CD4-positive, alpha-beta T cell treated with Interleukin-10 for 1 hour (primary cell): ENCODE data around the gene CAMK1D.
A peak's percentile ranks its signal among the peaks of the same experiment; 100 is the strongest.
"Not testable (repeated sequence)": the region's sequence is repeated elsewhere in the genome, so short reads cannot be mapped to it uniquely, and the experiment has no call there.

Experiments
- DNase-seq: peaks from one replicate; pipeline ENCODE4 v3.0.0-alpha.2; 2020

The CAMK1D gene

DNA sequence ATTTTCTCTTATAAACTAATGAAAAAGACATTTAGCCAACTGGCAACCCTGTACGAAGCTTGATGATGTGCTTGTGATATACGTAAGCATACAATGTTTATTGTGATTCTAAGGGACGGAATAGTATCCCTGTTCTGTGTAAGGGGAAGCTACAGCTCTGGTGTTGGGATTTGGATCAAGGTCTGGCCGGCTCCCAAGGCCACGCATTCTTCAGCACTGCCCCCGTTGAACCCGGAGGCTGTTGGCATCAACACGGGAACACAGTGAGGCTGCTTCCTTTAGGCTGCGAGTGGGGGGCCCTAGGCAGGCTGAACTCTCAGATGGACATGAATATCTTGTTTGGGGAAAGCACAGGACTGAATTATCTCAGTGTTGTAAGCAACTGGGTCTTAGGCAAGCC lies 180.6 kb downstream of the CAMK1D start:
- no peak for DNase-seq

DNA sequence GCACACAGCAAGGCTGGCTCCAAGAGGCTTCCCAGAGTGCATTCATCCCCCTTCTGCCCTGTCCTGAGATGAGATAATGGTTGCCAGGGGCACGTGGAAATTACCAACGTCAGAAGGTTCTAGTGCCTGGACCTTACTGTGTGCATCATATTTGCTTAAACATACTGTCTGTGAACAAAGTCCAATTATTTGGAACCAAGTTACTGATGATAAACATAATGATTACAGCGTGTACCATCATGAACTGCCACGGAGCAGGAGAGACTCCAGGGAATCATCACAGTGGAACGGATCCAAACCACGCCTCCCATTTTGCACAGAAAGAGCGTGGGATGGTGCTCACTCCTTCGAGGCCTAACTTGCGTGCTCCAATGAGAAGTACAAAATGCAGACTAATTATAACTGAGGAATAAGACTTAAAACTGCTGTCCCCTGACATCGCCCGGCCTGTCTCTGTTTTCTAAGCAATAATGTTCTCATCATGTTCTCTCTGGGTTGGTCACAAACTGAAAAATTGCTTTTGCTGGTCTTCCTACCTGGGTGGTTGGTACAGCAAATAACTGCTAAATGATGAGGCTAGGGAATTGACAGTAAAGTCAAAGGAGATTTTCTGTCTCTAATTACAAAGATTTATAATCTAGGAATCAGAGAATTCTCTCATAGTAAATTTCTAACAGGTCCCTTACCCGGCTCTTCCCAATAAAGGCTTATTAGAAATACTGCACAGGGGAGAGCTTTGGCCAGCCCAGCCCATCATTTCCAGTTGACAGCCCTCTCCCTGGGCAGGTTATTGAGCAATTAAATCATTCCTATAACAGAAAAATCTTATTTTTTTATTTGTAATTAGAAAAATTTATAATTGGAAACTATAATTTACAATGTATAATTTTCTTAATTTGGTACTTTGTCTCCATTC lies 182.2 kb downstream of the CAMK1D start:
- no peak for DNase-seq

DNA sequence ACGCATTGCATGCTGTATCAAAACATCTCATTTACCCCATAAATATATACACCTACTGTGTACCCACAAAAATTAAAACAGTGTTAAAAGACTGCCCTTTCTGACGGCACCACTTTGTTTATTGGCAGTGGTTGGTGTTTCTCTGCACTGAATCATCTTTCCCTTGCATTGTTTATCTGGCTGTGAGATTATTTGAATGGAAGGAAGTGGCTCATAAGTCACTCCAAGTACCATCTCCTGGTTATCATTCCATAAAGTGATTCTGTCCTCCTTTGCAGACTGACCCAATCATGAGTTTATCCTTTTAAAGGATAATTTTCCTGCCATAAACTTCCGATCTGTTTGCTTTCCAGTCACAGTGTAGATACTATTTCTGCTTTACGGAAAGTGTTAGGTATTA lies 183.8 kb downstream of the CAMK1D start:
- DNase-seq: no peak

DNA sequence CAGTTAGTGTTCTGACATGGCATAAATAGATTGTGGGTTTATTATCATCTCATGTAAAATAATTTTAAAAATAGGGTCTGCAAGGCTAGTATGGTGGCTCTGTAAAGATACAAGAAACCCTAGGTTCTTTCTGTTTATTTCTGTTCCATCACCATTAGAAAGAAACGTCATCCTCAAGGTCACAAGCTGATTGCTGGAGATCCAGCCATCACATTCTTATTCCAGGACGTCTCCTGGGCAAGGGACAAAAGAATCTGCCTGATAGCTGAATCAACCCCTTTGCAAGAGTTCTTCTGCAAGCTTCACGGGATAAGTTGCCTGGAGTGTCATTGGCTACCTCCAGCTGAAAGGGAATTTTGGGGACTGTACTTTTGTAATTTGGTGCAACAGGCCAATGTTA lies 184.4 kb downstream of the CAMK1D start:
- no peak for DNase-seq

DNA sequence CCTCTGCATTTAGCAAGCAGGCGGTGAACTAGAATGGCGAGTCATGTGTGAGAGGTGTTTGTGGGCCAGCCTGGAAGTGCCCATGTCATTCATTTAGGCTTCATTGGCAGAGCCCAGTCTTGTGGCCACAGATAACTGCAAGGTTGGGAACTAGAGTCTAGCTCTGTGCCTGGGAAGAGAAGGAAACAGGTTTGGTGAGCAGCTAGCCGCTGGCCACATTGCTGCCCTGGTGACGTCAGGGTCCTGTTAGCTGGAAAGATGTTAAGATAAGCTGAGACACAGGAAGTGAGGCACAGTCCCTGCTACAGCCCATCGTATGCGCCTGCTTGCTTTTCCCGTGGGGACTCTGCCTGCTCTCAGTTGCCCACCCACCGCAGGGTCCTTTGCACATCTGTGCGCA lies 185.5 kb downstream of the CAMK1D start:
- no peak for DNase-seq

DNA sequence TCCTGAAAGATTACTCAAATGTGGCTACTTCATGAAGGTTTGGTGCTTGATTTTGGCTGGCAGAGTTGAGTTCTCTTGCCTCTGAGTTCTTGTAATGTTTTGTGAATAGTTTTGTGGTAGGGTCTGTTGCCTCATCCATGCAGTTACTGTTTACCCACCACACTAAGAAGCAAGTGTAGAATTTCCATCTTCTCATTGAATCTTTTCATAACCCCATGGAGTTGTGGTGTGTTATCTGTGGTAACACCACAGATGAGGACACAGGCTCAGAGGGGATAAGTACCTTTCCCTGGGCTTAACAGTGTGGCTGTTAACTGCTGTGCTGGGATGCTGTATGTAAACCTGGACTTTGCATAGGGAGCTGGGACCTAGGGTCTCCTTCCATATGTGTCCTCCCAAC lies 186.3 kb downstream of the CAMK1D start:
- DNase-seq: no peak

DNA sequence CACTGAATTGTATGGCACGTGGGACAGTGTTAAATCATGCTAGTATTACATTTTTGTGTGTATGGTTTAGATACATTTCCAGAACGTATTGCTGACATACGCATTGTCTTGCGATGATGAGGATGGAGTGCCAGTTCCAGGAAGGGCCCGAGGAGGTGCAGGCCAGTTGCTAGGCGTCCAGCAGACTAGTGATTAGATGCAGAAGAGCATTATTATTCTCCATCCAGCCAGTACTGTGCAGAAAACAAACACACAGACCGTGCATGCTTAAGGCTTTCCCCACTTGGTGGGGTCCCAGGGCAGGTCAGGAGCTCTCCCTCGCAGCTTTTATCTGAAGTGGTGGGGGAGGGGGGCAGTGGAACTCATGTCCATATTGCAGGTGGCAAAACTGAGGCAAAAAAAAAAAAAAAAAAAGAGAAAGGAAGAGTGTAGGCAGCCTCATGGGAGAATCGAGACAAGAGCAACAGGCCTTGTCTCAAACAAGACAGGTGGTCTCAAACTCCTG lies 189.2 kb downstream of the CAMK1D start:
- DNase-seq: no peak

DNA sequence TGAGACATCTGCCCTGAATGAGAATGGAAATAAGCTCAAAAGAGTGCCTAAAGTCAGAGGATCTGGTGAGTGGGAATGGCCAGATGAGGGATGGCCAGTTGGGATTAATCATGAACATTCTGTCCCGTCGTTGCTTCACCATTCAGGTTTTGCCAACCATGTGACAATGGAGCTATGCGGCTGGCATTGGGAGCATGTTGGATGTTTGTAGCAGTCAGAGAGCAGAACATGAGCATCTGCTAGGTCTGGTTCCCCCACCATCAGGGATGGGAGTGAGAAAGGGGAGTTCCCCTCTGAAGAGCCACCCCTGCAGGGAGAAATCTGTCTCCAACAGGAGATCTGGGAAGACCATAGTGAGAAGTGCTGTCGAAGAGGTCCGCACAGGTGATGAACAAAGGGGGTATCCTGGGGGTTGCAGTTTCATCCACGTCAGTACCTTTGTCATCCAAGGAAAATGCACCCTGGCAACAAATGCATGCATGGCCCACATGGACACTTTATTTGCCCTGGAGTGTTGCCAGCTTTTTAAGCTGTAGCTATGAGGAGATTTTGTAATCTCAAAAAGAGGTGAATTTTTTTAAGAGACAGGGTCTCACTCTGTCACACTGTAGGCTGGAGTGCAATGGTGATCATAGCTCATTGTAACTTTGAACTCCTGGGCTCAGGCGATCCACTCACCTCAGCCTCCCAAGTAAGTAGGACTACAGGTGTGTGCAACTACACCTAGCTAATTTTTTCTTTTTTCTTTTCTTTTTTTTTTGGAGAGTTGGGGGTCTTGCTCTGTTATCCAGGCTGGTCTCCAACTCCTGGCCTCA lies 190.2 kb downstream of the CAMK1D start:
- no peak for DNase-seq

DNA sequence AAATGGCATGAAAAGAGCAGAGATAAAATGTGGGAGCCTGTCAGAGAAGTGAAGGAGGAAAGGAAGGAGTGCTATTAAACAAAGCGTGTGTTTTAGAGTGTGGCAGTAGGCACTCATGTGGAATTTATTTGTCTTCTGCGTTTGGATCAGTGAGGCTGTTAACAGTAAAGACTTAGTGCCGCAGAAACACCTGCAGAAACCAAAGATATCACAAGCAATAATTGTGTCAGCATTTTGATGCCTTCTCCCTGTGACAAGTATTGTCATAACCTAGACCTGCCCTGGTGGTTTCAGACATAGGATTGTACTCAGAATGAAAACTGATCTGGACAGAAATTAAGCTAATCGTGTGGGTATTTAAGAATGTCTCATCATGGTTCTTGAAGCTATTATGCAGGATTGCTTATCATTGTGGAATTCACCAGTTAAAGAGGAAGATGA lies 191.0 kb downstream of the CAMK1D start:
- no peak for DNase-seq

DNA sequence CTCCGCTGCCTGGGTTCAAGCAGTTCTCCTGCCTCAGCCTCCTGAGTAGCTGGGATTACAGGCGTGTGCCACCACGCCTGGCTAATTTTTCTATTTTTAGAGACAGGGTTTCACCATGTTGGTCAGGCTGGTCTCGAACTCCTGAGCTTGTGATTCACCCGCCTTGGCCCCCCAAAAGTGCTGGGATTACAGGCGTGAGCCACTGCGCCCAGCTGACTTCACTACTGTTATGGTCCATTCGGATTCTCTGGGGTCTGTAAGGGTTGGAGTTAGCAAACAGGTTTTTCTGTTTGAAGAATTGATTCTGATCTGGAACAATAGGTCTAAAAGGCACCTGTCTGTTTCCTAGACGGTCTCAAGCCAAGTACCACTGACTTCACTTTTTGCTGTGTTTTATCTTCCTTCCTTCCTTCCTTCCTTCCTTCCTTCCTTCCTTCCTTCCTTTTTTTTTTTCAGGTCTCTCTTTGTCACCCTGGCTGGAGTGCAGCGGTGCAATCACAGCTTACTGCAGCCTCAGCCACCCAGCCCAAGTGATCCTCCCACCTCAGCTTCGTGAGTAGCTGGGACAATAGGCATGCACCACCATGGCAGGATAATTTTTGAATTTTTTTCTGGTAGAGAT lies 192.2 kb downstream of the CAMK1D start:
- DNase-seq: no peak

DNA sequence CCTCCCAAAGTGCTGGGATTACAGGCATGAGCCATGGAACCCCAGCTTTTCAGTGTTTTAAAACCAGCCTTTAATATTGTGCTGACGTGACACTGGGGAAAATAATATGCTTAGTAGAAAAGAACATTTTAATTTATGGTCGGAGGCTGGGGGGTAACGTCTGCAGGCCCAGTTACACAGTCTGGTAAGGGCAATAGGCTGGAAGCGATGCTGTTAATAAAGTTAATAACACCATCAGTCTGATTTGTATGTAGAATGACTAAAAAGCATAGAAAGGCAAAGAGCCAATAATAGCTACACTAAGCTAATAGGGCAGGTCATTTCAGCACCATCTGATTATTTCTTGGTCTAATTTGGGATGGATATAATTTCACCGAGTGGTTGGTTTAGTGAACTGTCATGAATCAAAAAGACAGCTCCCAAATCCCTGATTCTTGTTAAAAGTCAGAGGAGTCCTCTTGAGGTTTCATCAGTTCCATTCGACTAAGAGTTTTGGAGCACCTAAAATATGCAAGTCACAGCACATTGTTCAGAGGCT lies 192.9 kb downstream of the CAMK1D start:
- no peak for DNase-seq

DNA sequence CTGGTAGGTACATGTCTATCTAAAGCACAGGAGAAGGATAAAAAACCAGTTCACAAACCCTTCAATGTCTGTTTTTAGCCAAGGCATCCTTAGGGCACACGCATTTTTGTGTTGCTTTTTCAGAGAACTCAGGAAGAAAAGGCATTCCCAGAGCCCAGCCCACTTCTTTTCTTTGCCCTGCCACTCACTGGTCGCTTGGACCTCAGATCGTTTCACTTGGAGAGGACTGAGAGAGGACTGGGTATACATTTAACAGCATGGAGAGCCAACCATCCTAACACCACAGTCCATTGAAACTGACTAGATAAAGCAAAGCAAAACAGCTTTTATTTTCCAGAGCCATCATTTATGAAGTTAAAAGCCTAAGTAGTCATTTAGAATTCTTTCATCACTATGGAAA lies 194.2 kb downstream of the CAMK1D start:
- DNase-seq: no peak

DNA sequence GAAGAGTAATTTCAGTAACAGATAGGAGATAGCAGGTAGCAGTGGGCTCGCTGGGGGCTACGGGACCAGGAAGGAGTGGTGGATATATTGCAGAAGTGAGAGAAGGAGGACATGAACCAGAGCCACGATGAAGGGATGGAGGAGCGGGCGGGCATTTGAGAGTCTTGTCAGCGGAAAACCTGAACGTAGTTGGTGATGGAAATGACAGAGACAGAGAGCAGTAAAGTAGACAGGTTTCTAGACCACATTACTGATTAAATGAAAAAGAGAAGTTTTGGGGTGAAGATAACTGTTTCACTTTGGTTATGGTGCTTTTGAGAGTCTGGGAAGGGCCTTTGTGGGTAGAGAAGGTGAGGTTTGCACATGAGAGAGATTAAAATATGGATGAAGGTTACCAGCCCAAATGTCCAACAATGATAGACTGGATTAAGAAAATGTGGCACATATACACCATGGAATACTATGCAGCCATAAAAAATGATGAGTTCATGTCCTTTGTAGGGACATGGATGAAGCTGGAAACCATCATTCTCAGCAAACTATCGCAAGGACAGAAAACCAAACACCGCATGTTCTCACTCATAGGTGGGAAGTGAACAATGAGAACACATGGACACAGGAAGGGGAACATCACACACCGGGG lies 196.9 kb downstream of the CAMK1D start:
- DNase-seq: not testable (repeated sequence)

DNA sequence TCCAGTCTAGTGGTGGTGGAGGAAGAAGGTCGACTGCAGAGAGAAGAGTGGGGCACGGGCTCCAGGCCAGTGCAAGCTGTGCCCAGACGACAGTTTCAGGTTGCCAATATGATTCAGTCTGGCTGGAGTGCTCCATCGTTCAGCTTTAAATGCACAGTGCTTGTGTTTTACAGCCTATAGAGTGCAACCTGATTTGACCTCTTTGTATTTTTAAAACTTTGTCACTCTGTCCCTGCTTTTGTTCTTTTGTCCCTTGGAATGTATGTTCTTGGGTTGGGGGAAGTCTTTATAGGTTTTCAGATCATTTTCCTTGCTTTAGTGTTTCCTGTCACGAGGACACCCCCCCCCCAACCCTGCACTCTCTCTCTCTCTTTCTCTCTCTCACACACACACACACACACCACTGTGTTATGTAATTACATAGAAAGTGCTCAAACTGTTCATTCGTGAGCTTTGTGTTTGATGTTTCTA lies 198.0 kb downstream of the CAMK1D start:
- DNase-seq: peak; percentile 27

DNA sequence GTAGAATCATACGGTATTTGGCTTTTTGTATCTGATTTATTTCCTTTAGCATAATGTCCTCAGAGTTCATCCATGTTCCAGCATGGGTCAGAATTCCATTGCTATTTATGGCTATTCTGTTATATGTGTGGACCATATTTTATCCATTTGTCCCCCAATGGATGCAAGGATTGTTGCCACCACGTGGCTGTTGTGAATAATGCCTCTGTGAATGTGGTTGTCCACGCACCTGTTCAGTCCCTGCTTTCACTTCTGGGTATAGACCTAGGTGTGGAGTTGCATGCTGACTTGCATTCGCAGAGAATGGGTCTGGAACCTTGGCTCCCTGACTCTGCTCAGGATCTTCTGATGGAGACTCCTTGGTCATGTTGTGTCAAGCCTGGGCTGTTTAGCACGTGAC lies 199.9 kb downstream of the CAMK1D start:
- no peak for DNase-seq

DNA sequence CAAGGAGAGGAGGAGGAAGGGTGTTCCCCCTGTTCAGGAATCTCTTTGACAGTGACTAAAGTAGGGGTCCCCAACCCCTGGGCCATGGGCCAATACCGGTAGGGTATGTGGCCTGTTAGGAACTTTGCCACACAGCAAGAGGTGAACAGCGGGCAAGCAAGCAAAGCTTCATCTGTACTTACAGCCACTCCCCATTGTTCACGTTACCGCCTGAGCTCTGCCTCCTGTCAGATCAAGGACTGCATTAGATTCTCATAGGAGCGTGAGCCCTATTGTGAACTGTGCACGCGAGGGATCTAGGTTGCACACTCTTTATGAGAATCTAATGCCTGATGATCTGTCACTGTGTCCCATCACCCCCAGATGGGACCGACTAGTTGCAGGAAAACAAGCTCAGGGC lies 201.6 kb downstream of the CAMK1D start:
- no peak for DNase-seq

DNA sequence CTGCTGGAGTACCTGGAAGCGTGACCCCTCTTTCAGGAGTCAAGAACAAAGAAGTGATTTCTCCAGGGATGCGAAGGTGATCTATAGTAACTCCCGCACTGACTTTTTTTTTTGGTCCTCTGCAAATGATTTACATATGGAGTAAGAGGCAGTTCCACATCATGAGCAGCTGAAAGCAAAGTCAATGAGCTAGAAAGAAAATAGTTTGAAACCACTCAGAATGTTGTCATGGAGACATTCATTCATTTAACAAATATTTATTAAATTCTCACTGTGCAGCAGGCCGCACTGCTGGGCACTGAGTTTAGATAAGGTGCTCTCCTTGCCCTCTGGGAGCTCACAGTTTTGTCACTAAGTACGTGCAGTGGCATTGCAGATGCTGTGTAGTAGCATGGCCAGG lies 206.7 kb downstream of the CAMK1D start:
- no peak for DNase-seq

DNA sequence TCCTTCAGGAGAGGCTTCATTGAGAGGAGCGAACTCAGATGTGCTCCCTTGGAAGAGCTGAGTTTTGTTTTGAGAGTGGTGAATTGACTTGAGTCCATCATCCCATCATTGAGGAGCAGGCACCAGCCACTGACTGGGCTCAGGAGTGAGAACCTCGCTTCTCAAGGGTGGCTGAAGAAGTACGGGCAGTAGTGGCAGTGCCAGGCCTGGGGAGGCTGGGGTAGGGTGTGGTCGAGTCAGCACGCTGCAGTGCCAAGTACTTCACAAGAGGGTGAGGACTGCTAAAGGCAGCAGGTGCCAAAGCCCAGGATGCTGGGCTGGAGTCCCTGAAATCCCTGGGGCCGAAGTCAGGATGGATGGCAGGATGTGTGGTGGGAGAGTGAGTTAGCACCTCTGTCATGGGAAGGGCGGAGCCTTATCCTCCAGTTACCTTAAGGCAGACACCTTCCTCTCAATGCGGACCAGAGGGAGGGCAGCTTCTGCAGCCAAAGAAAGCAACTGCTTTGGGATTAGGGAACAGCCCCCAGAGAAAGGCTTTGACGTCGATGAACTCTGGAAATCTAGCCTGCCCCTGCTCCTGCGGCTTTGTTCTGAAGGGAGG lies 210.3 kb downstream of the CAMK1D start:
- no peak for DNase-seq

DNA sequence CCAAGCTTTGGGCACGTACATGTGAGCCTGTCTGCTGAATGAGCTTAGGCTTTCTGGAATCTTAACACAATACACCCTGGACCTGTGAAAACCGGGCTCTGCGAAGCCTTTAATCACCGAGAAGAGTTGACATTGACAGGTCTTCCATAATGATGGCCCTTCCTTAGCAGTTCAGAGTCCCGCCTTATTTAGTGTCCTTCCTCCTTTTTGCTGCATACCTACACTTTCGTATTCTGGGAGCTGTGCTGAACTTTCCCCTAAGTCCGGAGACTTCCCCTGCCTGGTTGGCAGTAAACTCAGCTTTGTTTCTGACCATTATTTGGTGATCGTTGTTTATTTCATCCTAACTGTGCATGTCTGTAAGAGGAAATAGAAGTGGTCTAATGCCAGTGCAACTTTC lies 212.0 kb downstream of the CAMK1D start:
- no peak for DNase-seq

DNA sequence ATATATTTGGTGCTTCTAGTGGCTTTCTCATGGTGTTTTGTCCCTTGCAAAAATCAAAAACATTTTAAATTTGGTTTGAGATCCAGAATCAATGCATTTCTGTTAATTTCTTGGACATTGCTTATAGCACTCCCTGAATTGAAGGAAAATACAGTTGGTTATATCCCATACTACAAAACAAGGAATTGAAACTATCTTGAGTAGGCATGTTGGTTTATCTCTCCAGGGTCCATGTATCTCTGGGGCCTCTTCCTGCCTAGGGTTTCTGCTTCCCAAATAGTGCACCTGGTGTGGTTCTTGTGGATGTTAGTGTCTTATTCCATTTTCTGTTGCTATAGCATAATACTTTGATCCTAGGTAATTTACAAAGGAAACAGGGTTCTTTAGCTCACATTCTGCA lies 212.4 kb downstream of the CAMK1D start:
- DNase-seq: no peak

DNA sequence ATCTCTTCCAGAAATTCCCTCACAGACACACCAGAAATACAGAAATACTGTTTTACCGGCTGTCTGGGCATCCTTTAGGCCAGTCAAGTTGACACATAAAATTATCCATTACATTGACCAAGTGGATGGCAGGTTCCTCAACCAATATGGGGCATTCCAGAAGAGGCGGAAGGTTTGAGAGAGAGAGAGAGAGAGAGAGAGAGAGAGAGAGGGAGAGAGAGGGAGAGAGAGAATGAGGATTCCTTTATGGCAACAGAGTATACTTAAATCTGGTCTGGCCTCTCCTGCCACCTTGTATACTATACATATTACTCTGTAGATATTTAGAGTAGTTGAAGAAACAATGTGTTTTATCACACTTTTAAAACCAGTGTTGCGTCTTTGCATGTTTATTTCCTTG lies 214.1 kb downstream of the CAMK1D start:
- DNase-seq: no peak

DNA sequence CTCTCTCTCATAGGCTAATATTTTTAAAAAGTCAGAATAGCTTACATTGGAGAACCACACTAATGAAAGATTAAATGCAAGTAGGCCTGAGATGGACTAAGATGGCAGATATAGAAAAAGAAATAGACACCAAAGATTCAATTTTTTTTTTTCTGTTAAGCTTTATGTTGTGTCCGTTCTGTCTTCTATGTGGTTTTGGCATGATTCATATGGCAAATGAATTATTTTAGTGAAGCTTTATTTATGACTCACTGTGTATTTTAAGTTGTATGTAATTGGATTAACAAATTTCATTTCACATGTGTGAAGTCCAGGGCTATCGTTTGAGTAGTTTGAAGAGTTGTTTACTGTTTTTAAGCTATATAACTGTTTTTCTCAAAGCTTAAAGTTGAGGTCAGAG lies 214.8 kb downstream of the CAMK1D start:
- DNase-seq: no peak
